HG03571 (cell line): ENCODE data around the gene SLC1A2.

Experiments used
- ATAC-seq: cut with Tn5 transposase; IDR thresholded peaks from one replicate; pipeline ENCODE4 v1.9.1; 2021; ENCODE audit not compliant: unreplicated experiment

Gene SLC1A2

DNA sequence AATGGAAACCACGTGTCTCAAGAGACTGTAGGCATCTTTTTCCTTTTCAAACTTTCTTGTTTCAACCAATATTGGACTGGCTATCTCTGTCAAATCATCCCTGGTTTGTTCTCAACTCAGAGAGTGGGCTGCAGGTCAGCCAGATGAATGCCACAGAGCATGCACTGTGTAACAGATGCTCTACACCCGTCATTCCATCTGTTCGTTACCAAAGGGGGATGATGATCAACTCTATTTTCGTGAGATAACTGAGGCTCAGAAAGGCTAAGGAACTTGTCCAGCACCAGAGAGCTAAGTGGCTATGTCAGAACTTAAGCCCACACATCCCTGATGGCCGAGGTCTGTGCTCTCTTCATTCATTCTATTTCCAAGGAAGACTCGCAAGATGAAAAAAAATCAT is 42.1 kb downstream of the SLC1A2 start:
- no peak for ATAC-seq

DNA sequence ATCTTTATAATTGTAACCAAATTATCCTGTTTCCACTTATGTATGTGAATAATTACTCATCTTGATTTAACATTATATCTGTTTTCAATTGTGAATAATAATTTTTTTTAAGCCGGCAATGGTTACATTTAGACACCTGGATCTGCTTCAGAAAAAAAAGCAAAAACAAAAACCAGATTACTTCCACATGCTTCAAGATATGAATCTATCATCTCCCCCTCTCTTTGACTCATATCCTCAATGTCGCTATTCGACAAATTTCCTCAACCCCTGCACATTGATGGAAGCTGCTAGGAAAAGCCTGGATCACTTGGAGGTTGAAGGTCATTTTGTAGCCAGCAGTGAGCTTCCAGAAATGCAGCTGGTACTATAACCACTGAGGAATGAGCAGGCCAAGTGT is 42.7 kb downstream of the SLC1A2 start:
- no peak for ATAC-seq

DNA sequence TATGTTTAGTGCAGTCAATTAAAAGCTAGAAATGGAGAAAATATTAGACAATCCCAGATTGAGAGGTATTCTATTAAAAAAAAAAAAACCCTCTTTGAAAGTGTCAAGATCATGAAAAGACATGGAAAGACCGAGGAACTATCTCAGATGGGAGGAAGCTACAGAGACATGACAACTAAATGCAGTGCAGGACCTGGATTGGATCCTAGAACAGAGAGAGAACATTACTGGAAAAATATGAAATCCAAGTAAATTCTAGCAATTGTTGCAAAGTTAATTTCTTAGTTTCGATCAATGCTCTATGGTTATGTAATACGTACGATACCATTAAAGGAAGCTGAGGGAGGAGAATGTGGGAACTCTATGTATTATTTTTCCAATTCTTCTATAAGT is 43.2 kb downstream of the SLC1A2 start:
- ATAC-seq = no peak

DNA sequence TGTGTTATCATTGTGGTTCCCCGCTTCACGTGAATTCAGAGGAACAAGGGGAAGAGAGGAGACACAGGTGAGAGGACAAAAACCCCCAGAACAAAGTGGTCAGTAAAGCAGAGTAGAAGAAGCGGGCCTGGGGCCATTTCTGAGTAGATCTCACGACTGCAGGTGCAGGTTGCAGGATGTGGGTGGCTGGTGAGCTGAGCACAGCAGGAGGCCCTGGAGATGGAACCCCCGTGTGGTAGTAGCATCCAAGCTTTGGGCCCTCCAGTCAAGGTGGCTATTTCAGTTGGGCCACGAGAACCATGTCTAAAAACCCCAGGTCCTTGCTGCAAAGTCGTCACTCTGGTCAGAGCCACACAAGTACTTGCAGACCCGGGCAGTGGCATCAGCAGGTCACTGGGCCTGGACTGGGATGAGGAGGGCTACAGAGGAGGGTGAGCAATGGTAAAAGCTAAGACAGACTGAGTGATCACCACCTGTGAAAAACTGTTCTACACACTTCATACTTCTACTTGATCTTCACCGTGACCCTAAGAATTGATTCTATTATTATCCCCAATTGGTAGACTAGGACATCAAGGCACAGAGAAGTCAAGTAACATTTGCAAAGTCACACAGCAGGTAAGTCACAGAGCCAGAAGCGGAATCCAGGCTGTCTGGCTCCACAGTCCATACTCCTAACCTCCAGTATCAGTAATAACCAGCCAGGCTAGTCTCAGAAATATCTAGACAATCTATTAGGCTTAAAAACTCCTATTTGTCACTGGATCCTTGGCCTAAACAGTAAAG is 43.8 kb downstream of the SLC1A2 start:
- ATAC-seq = no peak

DNA sequence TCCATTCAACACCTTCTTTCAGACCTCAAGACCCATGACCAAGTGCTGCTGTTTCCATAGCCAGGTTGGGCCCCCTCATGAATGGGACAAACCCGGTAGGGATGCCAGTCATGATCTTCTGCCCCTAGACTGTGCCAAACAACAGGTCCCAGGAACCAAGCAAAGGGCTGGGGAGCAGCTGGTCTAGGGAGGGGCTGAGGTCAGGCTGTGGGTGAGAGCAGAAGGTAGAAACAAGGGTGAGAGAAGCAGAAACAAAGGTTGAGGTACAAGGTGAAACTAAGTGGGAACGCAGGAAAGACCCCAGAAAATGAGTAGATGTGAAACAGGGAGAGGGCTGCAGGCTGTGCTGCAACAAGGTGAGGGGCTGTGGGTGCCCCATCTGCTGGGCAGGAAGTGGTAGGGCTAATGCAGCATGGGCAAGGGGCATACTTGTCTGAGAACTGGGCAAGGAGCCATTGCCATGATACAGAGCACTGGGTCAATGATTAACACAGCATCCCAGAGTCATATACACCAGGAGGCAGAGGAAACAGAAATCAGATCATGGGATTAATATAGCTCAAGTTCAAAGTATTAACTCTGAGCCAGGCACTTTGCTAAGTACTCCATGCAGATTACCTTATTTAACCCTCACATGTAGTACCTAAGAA is 45.9 kb downstream of the SLC1A2 start:
- no peak for ATAC-seq

DNA sequence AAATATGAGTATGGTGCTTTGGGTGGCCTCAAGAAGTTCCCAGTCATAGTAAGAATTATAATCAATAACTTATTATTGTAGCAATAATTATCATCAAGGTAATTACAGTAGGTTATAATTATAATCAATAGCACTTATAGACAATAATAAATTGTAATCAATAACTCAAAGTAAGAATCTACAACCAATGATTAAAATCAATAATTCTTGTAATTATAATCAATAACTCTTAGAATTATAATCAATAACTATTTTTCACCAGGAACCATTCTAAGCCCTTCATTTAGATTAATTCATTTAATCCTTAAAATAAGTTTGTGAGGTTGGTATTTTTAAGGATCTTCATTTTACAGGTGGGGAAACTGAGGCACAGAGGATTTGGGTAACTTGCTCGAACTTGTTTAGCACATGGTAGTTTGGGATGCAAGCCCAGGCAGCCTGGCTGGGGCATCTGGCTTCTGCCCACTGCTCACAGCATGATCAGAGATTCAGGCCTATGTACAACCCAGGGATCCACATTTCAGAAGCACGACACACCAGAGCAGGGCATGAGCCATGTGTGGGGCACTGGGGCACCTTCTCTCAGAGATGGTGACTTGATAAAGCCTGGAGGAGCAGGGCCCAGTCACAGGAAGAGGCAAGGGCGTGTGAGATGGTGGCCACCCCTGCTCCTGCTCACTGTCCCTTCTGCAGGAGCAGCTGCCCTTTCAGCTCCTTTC is 46.6 kb downstream of the SLC1A2 start:
- ATAC-seq = no peak

DNA sequence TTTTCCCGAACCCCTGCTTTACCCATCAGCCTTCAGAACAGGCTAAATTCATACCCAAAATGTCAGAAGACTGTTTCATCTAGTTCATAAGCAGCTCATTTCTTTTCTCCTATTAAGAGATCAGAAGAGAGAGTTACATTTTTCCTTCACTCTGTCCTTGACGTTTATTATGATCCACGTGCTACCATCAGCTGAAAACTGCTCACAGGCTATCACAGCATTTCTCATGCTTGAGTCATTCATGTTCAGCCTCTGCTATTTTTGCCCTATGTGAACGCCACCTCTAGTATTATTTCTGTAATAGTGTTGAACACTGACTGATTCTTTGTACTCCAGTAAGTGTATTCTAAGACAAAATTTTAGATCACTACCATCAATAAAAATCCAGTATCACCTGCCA is 51.9 kb downstream of the SLC1A2 start:
- ATAC-seq = no peak

DNA sequence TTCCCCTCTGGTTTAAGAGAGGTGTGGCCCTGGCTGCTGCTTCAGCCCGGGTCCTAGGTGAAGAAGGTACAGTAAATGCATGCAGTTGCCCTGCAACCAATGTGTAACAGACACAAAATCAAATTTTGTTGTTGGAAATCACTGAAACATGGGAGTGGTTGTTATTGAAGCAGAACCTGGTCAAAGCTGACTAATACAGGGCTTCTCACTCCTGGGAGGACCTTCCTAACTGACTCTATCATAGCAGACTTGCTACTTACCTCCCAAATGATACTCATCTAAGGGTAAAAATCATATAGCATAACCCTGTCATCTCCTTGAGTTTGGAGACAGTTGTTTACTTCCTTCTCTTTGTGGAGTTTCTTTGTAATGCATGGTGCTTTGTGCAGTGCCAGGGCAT is 52.6 kb downstream of the SLC1A2 start:
- ATAC-seq = no peak

DNA sequence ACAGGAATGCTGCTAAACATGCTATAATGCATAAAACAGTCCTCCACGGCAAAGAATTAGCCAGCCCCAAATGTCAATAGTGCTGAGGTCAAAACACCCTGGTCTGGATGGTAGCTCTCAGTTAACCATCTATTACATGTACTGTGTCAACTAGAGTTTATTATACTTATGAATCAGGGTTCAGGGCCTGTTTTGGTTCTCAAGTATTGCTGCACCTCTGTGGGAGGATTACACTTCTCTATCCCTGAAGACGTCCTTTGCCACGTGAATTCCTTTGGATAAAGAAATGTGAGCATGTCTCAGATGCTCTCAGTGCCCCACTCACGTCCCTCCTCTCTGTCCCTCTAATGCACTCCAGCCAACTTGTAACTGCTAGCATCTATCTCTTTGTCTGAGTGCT is 53.4 kb downstream of the SLC1A2 start:
- ATAC-seq = no peak

DNA sequence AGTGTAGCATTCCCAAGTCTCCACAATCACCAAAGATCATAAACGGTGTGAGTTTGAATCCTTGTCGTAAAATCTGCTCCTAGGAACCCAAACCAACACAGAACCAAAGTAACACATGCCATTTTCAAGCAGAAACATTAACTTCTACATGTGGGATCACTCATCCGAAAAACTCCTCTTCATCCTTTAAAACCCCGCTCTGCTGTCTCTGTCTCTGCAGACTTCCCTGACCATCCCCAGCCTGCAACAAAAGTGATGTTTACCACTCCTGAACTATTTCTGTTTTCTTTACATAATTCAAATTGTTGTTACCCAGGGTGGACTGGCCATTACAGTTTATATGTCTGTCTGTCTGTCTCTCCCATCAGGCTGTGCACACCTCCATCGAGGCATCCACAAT is 54.0 kb downstream of the SLC1A2 start:
- ATAC-seq = no peak

DNA sequence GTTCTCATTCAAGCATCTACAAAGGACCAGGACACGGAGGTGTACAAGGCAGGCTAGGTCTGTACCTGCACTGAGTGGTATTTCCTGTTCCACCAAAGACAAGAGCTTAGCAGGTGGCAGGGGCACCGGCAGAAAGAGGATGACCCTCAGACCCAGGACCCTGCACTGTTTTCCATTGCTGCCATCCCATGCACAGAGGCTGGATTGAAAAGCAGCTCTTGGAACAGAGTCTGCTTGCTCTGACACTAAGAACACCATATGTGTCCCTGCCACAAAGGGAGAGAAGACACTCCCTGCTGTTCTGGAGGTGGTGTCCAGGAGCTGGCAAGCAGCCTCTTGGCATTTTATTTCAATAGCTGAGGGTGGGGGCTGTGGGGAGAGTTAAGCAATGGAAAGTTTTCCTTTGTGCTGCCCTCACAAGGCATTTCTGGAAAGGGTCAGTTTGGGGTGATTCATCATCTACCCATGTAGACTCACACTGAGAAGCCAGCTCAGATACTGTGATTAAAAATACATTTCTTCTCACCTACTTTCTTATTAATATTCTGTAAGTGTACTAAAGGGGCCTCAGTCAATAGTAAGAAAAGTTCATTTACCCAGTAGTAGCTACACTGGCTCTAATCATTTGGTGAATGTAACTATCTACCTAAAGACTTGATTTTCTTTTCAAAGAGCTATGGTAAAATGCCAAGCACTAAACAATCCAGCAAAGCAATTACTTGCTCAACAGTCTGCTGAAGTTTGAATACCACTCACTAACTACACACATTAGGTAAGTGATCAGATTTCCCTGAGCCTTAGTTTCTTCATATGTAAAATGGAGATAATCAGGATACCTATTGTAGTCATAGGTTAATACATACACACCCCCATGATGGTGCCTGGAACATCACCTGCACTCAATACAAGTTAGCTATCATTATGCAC is 55.2 kb downstream of the SLC1A2 start:
- ATAC-seq = no peak

DNA sequence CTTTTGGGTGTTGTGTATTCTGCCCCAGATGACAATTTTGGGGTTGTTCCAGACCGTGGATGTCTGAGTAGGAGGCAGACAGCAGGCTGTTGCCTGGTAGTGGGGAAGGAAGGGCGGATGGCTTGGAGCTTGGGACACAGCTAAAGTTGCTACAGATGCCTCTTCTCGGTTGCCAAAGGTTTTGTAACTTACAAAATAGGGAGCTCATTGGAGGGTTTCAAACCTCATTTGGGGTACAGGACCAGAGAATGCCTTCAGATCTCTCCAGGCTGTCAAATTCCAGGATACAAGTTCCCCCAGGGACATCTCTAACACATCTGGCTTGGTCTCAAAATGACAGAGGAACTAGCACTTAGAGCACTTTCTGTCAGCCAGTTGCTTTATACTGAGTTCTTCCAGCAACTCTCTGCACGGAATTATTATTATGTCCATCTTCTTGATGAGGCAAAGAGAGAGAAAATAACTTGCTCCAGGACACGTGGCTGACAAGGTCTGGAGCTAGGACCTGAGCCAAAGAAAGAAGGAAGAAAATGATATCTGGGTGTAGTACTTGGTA is 56.0 kb downstream of the SLC1A2 start:
- no peak for ATAC-seq

DNA sequence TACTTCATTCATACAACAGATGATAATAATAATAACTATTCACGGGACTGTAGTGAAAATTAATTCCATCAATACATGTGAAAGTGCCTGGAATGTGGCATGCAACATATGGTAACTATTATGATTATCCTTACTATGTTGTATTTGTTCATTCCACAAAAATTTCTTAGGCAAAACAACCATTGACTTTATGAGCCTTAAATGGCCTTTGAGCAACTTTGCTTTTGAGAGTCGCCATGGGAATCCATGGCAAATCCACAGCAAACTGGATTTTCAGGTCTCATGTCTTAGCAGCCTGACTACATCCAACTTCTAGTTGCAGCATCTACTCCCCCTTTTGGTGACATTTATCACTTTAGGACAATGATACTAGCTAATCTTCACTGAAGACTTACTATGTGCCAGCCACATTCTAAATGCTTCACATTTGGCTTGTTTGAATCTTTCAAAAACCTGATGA is 56.8 kb downstream of the SLC1A2 start:
- no peak for ATAC-seq

DNA sequence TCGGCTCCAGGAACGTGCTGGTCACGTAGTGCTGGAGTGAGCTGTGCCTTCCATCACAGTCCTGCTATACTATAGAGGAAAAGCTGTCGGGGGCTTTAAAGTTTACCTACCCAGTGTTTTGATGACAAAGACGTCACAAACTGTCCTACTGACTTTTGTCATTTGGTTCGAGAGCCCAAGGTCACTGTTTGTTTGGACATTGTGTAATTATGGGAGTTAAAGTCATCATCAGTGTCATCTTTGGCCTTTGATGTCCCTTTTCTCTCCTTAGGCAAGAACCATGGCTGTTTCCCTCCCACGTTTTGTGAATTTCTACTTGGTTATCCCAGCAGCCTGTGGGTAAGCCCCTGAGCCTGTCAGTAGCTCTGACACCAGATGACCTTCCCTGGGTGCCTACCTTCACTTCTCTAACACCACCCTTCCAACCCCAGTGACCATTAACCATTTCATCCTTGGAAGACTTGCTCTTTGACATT is 59.3 kb downstream of the SLC1A2 start:
- no peak for ATAC-seq

DNA sequence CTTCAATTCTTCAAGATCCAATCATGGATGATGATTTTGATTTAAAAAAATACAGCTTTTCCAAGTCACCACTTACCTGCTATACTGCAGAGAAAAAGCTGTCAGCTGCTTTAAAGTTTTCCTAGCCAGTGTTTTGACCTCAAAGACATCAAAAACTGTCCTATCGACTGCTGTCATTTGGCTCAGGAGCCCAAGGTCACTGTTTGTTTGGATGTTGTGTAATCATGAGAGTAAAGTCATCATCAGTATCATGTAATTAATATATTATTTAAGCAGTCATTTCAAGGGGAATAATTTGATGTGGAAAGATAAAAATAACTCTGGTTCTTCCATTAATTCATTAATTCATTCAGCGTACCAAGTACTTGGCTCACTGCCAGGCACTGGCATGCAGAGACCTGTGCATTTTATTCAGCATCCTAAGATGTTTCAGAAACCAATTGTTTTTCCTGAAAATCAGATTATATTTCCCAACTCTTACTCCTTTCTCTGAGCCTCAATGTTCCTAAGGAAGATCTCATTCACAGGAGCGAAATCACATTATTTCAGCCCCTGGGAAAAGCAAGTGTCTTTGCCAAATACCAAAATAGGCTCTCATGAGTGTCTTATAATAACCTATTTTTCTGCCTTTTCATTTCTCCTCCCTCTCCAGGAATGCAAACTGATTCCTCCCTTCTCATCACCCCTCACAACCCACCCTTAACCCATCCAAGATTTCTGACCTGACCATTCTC is 59.9 kb downstream of the SLC1A2 start:
- no peak for ATAC-seq

DNA sequence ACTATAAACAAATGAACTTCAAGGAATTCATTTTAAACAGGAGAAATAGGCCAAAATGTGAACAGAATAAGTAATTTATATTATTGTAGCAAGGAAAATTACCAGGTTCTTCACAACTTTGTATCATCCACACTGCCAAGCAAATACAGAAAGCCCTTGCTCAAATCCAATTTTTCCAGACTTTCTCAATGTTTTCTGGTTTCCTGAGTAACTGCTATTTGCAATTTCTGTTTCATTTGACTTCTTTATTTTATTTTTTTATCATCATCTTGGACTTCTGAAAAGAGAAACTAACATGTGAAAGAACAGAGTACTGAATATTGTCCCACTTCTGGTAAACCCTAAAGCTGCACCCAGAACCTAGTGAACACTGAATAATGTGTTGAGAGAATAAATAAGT is 61.0 kb downstream of the SLC1A2 start:
- no peak for ATAC-seq

DNA sequence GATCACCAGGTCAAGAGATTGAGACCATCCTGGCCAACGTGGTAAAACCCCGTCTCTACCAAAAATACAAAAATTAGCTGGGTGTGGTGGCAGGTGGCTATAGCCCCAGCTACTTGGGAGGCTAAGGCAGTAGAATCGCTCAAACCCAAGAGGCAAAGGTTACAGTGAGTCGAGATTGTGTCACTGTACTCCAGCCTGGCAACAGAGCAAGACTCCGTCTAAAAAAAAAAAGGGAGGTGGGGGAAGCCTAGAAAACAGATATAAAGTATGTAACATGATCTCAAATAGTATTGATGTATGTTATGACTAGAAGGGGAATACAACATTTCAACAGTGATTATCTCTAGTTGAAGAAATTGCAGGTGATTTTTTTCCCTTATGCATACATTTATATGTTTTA is 61.4 kb downstream of the SLC1A2 start:
- ATAC-seq = no peak

DNA sequence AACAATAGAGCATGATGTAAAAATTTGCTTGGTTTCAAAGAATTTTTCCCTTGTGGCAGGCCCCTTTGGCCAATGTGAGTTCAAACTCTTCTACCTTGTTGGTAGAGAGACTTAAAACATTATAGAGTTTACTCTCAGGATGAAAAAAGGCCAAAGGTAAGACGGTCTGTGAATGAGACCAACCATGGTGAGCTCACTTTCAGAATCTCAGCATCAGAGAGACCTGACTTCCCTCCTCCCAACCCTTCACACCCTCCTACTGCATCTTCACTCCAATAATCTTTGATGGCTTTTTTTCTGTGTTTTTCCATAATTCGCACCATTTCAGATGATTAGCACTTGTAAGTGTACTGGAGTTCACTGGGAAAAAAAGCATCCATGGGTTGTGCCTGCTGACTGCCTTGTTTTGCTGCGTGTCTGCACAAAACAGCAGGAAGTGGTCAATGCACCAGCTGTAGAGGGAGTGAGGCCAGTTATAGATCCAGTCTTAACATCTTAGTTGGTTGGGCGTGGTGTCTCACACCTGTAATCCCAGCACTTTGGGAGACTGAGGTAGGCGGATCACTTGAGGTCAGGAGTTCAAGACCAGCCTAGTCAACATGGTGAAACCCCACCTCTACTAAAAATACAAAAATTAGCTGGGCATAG is 64.1 kb downstream of the SLC1A2 start:
- no peak for ATAC-seq

DNA sequence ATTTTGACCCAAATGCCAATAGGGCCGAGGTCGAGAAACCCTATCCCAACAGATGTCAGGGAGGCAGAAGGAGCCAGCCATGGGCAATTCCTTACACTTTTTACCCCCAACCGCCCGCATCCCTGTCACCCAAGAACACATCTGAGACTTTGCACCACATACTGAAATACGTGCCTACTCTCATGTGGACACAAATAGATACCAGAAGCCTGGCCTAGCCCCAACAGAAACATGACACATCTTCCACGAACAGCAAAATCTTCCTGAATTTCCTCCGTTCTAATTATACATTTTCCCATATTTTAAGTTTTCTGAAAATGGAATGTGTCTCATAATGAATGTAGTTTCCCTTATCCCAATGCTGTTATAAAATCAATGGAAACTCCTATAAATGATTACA is 64.7 kb downstream of the SLC1A2 start:
- no peak for ATAC-seq
